DMS53 (cell line): ENCODE results near the gene TLL2.

Source experiments
- DNase-seq: peaks from one replicate; lab custom pipeline; 2025; lab: John Stamatoyannopoulos, UW

The TLL2 gene

DNA sequence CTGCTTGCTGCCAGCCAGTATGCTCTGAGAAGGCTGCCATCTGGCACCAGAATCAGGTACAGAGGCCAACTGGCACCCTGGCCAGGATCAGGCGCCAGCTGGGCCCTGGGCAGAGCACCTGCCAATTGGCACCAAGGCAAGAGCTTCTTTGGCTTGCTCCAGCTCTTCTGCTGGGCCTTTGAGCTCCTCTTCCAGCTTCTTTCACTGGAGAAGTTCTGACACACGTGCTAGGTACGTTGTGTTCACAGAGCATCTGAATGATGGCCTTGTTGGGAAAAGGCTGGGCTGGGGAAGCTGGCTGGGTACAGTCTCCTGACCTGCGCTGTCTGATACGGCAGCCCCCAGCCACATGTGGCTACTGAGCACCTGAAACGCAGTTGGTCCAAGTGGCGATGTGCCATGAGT is 123.3 kb downstream of the TLL2 start:
- DNase-seq, result peak; percentile 49

DNA sequence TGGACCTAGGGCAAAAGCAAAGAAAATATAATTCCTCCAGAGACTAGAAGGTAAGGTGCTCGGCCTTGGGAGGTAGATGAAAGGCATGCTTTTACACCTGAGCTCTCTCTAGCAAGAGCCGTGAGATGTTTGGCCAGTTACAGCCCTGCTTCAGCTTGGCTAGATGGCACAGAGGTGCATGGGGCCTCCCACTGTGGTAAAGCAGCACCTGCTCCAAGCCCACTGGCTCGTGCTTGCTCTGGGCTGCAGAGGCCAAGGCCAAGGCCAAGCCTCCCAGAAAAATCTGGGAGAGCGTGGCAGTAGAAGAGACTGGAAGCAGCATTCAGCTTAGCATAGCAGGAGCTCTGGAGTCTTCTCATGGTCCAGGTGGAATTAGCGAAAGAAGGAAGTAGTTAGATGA is 123.9 kb downstream of the TLL2 start:
- peak; percentile 57 for DNase-seq

DNA sequence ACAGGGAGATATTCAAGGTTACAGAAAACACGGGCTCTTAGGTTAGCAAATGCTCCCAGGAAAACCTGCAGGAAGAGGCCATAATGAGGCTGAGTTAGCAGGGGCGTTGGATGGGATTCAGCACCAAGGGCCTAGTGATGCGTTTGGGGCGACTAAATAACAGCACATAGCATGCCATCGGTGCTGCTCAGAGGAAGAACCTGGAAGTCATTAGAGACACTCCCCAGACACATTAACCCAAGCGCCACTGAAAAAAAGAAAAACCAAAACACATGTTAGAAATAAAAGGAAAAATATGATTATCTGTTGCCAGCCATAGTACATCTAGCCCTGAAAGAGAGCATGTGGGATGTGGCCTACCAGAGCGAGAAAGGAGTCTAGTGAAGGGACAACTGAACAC is 126.1 kb downstream of the TLL2 start:
- DNase-seq, result no peak

DNA sequence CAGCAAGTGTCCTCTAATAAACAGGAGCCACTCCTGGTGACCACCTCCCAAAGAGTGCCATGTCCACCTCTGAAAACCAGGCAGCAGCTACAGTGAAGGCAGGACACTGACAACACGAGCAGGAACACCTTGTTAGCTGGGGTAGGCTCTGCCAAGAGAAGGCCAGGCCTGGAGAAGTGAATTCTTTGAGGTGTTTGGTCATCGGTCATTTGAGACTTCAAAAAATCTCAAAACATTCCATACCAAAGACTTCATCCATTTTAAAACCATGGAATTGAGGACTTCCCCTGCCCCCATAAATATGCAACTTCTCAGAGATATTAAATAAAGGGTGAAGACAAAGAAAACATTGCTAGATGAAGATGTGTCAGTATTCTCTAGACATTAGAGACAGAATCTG is 126.6 kb downstream of the TLL2 start:
- peak; percentile 44 for DNase-seq

DNA sequence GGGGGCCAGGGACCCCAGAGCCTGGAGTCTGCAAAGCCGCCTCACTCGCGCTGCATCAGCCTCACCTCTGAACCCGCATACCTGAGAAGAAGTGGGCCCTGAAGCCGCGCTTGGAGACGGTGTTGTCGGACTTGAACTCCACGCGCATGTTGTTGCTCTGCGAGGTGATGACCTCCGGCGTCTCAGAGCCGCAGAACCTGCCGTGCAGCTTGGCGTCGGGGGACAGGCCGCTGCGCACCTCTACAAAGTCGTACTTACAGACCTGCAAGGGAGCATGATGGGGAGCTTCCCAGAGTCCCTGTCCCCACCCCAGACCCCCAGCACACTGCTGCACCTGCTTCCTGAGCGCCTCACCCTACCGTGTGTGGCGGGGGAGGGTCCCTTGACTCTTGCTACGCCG is 129.2 kb downstream of the TLL2 start:
- peak; percentile 21 for DNase-seq

DNA sequence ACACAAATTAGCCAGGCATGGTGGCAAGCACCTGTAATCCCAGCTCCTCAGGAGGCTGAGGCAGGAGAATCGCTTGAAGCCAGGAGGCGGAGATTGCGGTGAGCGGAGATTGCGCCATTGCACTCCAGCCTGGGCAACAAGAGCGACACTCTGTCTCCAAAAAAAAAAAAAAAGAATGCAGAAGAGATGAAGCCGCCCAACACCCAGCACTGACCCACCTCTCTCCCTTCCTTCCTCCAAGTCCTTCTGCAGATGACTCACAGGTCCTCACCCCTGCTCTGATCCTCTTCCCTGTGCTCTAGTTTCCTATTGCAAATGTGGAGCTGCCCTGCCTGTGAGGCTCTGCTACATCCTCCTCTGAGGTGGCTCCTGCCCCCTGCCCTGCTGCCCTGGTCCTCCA is 132.9 kb downstream of the TLL2 start:
- peak; percentile 93 for DNase-seq

DNA sequence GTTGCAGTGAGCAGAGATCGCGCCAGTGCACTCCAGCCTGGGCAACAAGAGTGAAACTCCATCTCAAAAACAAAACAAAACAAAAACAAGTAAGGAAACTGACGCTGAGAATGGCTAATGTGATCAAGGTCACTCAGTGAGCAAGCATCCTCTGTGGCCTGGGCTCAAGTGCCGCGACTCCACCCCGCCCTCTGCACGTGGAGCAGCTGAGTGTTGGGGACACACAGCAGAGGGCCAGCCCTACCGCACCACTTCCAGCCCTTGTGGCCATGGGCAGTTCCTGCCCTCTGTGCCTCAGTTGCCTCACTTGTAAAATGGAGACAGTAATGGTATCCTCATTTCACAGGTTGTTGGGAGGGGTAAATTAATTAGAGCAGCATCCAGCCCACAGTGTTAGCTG is 134.0 kb downstream of the TLL2 start:
- DNase-seq, result no peak

DNA sequence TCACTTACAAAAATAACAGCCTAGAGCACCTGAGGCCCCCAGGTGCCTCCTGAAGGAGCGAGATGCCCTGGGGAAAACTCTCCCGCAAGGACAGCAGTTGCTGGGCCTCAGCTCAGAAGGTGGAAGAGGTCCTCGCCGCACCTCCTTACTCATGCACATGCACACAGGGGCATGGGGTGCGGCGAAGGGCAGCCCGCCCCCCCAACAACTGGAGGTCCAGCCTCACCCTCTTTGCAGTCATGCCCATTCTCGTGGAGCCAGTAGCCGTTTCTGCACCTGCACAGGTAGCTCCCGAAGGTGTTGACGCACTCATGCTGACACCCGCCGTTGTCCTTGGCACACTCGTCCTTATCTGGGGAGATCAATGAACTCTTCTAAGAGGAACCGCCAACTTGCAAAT is 135.0 kb downstream of the TLL2 start:
- no peak for DNase-seq

DNA sequence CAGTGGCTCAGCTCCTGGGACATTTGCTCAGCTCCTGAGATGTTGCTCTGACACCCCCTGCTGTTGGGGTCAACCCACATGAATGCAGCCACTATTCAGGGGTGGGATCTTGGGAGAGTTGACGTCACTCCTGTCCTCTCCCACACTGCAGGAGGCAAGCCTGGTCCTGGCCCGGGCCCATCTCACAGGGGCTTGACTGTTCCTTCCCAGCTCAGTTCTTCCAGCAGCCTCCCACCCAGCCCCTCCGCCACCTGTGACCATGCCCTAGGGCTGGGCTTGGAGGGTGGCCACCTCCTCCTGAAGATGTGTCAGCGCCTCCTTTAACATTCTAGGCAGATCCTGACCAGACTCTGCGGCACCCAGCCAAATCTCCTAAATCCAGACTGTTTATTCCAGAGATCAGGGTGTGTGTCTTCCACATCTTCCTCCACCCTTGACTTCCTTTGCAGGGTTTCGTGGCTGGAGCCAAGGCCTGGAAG is 135.9 kb downstream of the TLL2 start:
- no peak for DNase-seq

DNA sequence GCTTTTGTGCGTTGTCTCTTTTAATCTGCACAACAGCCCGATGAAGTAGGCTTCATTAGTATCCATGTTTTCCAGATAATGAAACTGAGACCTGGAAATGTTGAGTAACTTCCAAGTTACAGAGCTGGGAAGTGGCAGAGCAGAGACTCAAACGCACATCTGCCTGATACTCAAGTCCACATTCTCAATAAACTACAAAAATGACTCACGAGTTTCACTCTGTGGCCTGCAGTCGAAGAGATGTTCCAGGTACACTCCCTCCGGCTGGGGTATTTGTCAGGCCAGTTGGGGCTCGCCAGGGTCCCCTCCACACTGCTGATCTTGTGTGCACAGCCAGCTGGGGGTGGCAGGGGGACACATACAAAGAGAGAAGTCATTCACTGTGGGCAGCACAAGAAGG is 137.2 kb downstream of the TLL2 start:
- DNase-seq, result no peak

DNA sequence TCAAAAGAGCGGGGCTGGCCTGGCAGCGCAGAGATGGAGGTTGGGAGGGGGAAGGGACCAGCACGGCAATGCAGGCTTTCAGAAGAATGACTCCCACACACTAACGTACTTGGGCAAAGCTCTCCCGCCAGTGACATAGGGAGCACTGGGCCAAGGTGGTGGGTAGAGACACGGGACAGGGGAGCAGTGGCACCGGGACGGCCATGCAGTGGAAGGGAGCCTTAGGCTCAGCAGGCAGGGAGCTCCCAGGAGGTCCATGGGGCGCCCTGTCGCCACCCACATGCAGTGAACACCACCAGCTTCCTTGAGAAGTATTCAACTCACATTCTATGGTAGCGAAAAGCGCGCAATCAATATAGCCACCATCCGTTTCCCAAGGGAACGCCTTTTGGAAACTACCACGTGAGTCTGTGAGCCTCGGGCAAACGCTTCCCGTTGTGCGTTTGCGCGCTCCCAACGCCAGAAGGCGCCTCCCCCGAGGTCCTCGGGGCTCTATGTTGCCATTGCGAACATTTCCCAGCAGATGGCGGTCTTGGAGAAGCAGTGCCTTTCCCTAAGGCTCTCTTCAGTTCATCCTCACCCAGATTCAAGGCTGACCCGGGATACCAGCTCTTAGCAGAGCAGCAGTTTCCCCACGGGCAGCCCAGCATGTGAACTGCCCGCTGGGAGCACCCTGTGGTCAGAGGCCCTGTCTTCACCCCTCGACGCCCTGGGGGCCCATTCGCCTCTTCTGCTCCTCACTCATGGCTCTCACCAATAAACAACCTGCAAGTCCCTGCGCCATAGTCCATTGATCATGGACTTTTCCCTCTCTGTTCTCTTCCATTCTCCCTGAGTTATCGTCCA is 138.5 kb downstream of the TLL2 start:
- DNase-seq, result peak; percentile 96

DNA sequence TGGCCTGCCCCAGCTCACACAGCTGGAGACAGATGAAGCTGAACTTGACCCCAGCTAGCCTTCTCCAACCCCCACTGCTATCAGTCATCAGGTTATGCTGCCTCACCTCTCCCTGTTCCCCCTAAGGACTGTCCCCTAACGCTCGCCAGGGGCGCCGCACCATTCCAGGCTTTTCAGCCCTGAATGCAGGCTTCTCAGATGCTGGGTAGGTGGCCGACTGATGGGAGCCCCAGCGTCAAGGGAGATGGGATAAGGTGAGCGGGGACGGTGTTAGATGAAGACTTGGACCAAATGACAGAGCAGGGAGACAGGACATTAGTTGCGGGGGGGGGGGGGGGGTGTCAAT is 139.1 kb downstream of the TLL2 start:
- peak; percentile 45 for DNase-seq

DNA sequence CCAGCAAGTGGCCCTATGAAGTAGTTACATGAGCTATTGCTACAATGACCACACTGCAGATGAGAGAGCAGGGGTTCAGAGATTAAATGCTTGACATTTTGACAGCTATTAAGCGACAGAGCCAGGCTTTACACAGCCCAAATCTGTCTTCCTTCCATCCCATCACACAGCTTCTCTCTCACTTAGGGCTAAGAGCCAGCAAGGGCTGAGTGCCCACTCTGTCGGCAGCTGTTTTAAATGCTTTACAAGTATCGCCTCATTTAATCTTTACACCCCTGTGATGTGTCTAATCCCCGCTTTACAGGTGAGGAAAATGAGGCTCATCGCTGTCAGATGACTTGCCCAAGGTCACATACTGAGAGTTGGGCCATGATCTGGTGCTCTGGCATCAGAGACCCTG is 139.7 kb downstream of the TLL2 start:
- DNase-seq, result no peak

DNA sequence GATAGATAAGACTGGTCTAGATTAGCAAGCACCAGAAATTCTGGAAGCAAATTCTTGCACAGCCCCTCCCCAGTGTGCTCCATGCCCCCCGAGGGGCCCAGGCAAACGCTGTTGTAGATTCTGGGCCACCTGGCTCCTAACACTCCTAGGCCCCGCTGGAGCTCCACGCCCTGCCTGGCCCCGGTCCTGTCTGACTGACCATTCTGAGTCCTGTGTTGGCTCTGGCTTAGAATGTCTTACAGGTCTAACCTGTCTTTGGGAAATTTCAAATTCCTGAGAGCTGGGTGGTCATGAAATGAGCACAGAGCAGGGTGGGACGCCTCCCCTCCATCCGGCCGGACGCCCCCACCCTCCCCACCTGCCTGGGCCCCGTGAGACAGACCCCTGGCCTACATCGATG is 142.4 kb downstream of the TLL2 start:
- no peak for DNase-seq

DNA sequence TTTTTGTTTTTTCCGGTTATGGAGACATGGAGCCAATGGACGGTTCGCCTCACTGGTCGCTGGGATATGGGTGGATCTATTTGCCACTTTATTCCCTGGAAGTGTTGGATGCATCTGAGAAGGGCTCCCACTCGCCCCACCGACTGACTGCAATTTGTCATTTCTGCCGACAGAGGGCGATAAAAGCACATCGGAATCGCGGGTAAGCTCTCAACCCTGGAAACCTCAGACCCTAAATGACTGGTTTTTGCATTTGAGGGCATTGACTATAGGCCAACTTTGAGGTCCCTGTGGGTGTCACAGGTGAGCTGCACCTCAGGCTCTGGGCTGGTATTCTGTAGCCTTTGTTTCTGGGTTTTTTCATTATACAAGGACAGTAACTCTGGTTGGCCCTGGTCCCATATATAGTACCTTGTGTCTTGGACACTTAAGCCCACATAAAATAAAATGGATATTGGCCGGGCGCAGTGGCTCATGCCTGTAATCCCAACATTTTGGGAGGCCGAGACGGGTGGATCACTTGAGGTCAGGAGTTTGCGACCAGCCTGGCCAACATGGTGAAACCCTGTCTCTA is 143.1 kb downstream of the TLL2 start:
- DNase-seq, result peak; percentile 78

DNA sequence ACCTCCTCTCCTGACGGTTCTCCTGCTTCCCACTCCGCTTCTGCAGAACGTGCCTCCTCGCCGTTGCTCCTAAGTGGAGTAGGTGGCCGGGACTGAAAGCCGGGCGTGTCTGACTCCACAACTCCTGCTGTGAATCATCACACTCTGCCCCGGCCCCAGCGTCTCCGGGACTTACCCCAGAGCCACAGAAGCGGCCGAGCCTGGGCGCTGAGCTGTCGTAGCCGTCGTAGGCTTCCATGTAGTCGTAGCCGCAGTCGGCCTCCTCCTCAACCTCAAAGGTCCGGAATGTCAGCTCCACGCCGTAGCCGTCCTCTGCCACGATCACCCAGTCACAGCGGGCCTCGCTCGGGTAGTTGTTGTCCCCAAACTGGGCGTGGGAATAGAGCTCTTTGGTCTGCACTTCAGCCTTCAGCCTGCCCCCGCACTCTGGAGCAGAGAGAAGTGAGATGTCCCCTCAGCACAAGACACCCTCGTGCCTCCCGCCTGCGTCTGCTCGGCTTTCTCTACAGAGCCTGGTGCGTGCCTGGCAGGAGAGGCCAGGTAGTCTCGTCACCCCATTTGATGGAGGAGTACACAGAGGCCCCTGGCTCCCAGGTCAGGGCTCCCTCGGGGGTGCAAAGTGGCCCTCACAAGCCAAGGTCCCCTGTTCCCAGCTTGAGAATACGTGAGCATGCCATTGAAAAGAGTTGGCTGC is 143.7 kb downstream of the TLL2 start:
- DNase-seq, result peak; percentile 52

DNA sequence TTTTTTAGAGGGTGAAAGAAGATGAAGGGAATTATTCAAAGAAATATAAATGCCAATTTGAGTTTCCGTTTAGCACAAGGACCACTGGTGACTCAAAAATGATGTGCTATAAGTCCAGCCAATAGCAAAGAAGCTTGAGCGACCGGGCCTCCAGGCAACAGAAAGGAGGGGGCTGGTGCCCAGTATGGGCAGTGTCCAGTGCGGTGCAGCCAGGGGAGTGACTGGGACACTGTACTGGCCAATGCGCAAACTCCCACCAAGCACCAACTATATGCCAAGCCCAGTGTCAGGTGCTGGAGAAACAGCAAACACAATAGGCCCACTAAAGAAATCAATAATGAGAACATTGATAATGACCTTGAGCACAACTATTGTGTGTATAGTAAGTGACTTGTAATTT is 144.8 kb downstream of the TLL2 start:
- DNase-seq, result no peak

DNA sequence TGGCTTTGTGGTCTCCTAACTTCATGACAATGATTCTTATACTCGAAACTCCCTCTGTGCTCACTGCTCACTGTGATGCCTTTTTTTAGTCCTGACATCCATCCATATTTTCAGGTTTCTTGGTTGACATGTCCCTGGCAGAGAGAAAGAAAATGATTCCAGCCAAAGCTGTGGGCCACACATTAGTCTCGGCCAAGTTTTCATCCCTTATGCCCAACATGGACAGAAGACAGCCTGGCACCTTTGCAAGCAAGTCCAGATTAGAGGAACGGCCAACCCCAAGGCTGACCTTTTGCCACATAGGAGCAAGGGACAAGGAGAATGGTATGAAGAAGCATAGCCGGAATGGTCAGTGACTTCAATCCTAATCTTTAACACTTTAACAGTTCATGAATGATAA is 146.3 kb downstream of the TLL2 start:
- no peak for DNase-seq

DNA sequence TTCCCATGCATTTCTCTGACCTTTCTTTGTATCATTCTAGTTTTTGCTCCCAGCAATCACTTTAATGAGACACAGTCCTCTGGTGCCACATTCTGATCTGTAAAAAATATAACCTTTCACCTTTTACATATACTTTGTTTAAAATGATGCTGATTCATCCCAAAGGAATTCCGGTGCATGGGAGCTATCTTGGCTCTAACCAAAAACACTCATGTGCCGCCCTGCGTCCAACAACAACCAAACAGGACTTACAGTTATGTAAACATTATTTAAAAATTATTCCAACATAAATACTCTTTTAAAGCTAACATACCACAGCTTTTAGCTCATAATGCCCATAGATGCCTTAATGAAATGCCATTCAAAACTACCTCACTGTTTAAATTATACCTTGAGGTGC is 147.2 kb downstream of the TLL2 start:
- DNase-seq, result no peak

DNA sequence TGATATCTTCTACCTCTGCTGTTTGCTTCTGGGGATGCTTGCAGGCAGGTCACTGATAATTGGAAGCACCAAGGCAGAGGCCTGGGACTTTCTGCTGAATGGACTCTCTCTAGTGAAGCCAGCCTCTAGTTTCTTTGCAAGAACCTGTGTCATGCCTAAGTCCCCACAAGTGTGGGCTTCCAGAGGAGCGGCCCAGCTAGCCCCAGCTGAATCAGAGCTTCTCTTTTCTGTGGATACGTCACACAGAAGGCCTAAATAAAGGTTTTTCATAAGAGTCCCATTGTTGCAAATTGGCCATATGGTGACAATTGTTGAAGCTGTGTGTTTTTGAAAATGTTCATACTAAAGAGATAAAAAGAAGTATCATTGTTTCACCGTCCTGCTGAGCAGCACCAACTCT is 148.2 kb downstream of the TLL2 start:
- no peak for DNase-seq

DNA sequence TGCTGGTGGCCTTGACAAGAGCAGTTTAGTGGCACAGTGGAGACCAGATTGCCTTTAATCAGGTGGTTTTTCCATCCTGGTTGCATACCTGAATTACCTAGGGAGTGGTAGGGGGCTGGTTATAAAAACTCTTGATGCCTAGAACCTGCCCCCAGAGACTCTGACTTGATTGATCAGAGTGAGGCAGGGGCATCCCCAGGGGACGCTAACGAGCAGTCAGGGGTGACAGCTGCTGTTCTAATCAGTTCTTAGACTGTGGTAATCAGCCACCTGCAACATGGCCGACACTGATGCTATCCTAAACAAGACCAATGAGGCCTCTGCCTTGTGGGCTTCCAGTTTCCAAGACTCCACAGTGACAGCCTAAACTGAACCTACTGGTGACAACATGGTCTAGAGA is 153.0 kb downstream of the TLL2 start:
- DNase-seq, result no peak

DNA sequence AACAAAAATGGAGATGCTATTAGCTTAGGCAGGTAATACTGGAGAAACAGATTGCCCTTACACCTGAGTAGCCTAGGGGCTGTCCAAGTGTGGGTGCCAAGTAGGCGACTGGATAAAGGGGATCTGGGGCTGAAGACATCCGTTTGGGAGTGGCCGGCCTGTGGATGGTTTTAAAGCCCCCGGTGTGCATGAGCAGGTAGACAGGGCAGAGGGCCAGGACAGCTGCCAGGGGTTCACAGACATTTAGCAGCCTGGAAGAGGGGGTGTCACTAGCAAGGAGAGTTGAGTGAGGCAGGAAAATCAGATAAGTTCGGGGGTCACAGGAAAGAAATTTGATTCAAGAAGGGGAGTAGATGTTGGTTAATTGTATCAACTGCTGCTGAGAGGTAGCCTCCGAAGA is 153.4 kb downstream of the TLL2 start:
- no peak for DNase-seq

DNA sequence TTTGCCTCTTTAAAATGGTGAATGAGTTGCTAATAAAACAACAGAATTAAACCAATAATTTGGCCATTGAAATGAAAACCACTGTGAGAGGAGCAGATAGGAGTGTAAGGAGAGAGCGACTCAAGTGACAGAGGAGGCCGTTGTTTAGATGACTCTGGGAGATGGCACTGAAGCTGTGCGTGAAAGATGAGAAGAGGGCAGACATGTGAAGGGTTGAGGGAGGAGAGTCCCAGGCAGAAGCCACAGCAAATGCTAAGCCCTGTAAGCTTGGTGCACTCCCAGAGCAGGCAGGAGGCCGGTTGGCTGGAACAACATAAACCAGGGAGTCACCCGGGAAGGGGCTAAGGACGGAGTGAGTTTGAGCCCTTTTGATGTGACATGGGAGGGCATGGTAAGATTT is 154.1 kb downstream of the TLL2 start:
- DNase-seq, result no peak
